HG03108 (cell line): ENCODE results near the gene SDF4.

ENCODE experiments used
- ATAC-seq: cut with Tn5 transposase; IDR thresholded peaks from one replicate; pipeline ENCODE4 v1.9.1; 2021; ENCODE audit warnings: moderate library complexity; ENCODE audit not compliant: unreplicated experiment

The SDF4 gene

DNA sequence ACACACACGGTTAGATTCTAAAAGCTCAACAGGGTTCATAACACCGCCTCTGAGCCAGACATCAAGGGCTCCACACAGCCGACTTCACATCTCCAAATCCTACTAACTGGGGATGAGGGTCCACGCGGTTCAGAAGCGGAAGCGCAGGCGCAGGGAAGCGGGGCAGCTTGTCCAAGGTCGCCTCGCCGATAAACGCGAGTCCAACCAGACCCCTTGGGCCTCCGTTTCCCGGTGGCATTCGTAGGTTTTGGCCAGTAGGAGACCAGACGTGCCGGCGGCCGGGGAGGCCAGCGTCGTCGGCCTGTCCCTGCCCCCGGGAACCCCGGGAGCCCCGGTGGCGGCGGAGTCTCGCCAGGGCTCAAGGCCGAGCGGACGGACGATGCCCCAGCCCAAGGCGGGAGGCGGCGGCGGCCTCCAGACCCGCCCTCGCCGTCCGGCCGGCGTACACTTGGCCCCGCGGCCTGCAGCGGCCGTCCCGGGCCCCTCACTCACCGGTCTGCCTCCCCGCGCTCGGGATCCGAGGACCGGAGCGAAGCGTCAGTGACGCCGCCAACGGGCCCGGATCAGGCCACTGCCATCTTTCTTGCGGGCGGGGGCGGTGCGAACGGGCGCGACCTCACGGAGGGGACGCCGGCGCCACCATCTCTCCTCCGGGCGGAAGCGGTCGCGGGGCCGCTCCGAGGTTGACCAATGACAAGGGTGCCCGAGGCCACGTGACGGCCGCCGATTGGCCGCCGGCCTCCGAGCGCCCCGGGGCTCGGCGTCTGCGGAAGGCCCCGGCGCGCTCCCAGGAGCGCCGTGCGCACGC lies at the start of gene SDF4:
Gene SDF4 (minus strand): TSS at position 602 of the 808 bp plus-strand sequence. CDS start 3,229 bp downstream, outside the sequence.
- ATAC-seq, result peak; percentile 86

DNA sequence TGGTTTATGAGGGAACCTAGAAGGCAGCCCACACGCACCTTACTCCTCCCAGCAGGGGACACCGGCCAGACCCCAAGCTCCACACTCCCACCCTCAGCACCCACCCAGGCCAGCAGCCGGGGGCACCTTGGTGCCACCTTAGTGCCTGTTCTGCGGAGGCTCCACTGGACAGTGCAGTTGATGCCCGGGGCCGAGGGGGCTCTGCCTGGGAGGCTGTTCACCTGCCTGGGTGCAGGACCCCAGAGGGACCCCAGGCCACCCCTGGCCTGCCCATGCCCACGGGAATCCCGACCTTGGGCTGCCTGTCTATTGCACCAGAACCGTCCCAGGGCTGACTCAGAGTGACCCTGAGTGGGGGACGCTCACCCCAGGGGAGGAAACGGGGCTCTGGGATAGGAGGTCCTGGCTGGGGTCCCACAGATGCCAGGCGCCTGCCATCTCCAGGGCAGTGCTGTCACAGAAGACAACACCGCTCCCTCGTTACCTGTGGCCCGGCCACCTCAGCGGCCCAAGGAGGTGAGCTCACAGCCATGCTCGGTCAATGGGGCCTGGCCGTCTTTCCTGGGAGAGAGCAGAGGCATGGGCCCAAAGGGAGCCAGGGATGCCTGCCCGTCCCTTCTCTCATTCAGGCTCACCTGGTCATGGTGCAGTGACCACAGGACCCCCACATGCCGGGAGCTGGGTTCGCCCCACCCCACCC lies 49.1 kb upstream of the SDF4 start:
- ATAC-seq, result no peak

DNA sequence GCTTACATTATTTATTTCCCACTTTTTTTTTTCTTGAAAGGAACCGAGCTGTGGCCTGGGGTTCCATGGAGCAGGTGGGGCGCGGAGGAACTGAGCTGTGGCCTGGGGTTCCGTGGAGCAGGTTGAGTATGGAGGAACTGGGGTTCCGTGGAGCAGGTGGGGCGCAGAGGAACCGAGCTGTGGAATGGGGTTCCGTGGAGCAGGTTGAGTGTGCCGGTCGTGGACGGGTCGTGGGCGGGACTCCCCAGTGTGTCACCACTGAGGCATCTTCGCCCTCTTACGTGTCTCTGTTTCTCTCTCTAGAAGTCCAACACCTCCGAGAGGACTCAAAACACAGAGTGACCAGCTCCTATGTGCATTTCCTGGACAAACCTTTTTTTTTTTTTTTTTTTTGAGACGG lies 47.2 kb upstream of the SDF4 start:
- no peak for ATAC-seq

- no peak for ATAC-seq
These were observed 46.8 kb upstream of the SDF4 start for GRCh38 chr1:1278620-1279019.

DNA sequence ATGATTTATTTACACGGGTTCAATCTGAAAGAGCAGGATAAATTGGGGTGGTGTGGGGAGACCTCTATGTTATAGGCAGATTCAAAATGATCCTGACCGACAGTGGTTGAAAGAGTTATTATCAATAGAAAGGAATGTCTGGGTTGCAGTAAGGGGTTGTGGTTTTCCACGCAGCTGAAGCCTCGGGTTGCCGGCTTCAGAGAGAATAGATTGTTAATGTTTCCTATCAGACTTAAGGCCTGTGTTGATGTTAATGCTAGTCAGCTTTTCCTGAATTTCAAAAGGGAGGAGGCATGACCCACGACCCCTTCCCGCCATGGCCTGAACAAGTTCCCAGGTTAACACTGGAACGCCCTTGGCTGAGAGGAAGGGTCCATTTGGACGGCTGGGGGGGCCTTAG lies 44.0 kb upstream of the SDF4 start:
- no peak for ATAC-seq

DNA sequence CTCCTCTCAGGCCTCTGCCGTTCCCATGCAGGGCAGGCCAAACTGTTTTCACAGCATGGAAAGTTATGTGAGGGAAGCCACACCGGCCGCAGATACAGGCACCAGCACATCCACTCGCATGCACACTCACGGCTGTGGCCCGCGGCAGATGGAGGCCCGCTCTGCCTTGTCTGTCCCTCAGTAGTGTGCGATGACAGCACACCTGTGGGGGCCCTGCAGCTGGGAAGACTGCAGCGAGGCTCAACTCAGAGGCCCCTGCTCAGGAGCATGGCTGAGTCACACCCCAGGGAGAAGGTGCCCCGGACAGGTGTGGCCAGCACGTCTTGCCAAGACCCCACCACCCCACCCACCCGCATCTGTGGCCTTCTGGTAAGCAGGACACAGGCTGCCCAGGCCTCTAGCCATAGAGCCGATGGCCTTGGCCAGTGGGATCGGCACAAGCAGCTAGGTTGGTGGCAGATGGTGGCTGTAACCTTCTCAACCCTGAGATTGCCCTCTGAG lies 43.2 kb upstream of the SDF4 start:
- ATAC-seq, result no peak

GRCh38 chr1:1274299-1274930 lies 42.6 kb upstream of the SDF4 start:
- ATAC-seq, result peak; percentile 10

DNA sequence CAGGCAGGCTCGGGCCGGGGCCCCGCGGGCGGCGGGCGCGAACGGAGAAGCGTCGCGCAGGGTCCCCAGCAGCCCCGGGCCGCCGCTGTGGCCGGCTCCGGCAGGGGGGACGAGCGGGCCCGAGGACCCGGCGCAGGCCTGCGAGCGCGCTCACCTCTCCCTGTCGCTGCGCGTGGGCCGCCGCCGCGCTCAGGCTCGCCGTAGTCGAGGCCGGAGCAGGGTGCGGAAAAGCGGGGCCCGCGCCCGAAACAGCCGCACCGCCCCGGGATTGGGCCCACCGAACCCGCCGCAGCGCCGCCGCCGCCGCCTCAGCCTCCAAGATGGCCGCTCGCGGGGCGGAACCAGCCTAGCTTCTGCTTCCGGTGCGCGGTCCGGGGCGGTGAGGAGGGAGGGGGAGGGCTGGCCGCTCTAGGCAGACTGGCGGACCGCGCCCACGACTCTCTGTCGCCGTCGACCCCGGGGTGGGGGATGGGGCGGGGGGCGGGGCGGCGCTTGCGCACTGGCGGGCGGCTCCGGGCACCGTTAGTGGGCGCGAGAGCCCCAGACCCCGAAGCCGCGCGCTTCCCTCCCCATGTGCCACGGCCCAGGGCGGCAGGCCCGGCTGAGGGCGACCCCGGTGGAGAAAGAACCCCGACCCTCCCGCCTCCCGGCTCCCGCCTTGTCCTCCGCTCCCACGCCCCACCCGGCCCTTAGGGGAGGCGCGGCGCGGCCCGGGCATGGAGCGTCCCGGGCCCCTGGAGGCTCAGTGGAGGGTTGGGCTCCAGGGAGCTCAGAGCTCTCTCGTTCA lies 41.9 kb upstream of the SDF4 start, which contains the start of gene UBE2J2:
Gene UBE2J2 (minus strand): TSS at position 343 of the 787 bp plus-strand sequence. CDS start 5,862 bp downstream, outside the sequence.
- ATAC-seq, result peak; percentile 75

DNA sequence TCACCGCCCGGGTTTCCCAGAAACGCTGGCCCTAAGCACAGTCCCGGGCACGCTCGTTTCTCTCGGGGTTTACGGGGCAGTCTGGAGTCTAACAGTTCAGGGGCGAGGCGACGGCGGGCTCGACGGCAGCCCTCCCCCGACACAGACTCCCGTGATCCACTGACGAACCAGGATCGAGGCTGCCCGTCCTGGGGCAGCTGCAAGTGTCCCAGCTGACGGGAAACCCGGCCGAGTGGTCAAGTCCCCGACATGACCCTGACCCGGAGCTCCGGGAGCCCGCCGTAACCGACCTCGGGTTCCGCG lies 41.4 kb upstream of the SDF4 start:
- ATAC-seq, result peak; percentile 13

GRCh38 chr1:1272341-1273208 lies 40.8 kb upstream of the SDF4 start:
- ATAC-seq, result no peak

DNA sequence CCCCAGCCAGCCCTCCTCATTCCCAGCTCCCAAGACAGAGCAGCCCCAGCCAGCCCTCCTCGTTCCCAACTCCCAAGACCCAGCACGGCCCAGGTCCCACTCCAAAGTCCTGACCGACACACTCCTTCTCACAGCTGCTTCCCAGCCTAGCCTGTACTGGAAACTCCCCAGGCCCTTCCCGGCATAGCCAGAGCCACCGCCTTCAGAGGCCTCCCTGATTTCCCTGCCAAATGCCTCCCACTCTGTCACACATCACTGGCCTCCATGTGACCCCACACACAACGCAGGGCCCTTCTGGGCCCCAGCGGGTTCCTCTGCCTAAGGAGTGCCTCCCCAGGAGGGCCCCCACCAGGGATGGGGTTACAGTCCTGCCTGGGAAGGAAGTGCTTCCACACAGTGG lies 39.0 kb upstream of the SDF4 start:
- no peak for ATAC-seq

- no peak for ATAC-seq
These were observed 36.5 kb upstream of the SDF4 start for GRCh38 chr1:1268284-1268682.

GRCh38 chr1:1267488-1268283 lies 35.9 kb upstream of the SDF4 start:
- no peak for ATAC-seq

DNA sequence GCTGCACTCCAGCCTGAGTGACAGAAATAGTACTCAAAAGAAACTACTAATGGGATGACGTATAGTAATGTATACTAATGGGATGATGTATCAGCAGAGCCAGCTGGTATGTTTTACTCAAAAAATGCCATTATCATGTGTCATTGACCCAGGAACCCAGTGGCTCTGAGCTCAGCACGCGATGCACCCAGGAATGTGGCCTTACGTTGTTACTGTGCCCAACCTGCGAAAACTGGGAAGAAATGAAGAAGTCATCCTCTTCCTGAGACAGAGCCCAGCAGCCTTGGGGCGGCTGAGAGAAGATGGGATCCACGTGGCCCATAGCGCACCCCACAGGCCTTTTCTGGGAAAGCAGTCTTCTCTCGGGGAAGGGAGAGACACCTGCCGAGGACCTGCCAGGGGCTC lies 33.1 kb upstream of the SDF4 start:
- no peak for ATAC-seq

DNA sequence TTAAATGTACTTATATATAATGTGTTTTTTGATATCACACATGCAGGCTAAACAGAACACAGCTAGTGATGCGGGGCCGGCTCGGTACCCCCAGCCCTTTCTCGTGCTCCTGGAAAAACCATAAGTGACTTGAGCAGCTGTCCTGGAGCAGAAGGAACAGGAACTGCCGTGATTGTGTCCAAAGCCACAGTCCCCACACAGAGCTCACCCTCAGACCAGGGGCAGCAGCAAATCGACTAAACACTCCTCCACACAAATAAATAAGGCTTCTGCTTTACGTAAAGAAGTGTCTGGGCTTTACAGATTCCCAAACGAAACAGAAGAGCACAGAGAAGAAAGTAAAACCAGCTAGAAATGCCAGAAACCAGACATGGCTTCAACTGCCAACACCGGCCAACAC lies 32.2 kb upstream of the SDF4 start:
- ATAC-seq, result no peak

GRCh38 chr1:1262758-1263157 lies 31.0 kb upstream of the SDF4 start:
- ATAC-seq, result no peak

DNA sequence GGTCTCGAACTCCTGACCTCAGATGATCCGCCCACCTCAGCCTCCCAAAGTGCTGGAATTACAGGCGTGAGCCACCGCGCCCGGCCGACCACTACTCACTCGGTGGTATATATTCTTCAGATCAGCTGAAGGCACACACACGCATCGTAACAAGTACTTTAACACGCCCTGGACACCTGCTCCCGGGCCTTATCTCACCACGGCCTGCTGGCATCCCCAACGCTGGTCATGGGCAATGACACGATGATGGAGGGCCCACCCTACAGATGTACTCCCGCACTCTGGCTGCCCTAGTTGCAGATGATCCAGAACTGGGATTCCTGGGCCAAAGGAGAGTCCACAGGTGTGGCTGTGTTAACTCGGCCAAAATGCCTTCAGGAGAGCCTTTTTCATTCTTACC lies 30.3 kb upstream of the SDF4 start:
- no peak for ATAC-seq

GRCh38 chr1:1260843-1261560 lies 29.2 kb upstream of the SDF4 start:
- ATAC-seq, result no peak
